ENCODE measurements around the gene SLC35G6. TPM values are rescaled to one million over a fixed set of nuclear protein-coding genes. Genes with fewer than 3 reads are reported as not detected.

The SLC35G6 gene
- total RNA-seq, 1 experiment from 2014 or later = 0.26 TPM

- TF ChIP-seq, protein P1, sequence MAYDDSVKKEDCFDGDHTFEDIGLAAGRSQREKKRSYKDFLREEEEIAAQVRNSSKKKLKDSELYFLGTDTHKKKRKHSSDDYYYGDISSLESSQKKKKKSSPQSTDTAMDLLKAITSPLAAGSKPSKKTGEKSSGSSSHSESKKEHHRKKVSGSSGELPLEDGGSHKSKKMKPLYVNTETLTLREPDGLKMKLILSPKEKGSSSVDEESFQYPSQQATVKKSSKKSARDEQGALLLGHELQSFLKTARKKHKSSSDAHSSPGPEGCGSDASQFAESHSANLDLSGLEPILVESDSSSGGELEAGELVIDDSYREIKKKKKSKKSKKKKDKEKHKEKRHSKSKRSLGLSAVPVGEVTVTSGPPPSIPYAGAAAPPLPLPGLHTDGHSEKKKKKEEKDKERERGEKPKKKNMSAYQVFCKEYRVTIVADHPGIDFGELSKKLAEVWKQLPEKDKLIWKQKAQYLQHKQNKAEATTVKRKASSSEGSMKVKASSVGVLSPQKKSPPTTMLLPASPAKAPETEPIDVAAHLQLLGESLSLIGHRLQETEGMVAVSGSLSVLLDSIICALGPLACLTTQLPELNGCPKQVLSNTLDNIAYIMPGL (CRISPR knock-in tag; IDR thresholded peaks at IDR 0.05) = no peak
- TF ChIP-seq GTF2I (CRISPR knock-in tag; conservative IDR thresholded peaks at IDR 0.05) = no peak
- TF ChIP-seq, protein P2, sequence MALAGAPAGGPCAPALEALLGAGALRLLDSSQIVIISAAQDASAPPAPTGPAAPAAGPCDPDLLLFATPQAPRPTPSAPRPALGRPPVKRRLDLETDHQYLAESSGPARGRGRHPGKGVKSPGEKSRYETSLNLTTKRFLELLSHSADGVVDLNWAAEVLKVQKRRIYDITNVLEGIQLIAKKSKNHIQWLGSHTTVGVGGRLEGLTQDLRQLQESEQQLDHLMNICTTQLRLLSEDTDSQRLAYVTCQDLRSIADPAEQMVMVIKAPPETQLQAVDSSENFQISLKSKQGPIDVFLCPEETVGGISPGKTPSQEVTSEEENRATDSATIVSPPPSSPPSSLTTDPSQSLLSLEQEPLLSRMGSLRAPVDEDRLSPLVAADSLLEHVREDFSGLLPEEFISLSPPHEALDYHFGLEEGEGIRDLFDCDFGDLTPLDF (CRISPR knock-in tag; IDR thresholded peaks at IDR 0.05) = no peak
- TF ChIP-seq, protein P3, sequence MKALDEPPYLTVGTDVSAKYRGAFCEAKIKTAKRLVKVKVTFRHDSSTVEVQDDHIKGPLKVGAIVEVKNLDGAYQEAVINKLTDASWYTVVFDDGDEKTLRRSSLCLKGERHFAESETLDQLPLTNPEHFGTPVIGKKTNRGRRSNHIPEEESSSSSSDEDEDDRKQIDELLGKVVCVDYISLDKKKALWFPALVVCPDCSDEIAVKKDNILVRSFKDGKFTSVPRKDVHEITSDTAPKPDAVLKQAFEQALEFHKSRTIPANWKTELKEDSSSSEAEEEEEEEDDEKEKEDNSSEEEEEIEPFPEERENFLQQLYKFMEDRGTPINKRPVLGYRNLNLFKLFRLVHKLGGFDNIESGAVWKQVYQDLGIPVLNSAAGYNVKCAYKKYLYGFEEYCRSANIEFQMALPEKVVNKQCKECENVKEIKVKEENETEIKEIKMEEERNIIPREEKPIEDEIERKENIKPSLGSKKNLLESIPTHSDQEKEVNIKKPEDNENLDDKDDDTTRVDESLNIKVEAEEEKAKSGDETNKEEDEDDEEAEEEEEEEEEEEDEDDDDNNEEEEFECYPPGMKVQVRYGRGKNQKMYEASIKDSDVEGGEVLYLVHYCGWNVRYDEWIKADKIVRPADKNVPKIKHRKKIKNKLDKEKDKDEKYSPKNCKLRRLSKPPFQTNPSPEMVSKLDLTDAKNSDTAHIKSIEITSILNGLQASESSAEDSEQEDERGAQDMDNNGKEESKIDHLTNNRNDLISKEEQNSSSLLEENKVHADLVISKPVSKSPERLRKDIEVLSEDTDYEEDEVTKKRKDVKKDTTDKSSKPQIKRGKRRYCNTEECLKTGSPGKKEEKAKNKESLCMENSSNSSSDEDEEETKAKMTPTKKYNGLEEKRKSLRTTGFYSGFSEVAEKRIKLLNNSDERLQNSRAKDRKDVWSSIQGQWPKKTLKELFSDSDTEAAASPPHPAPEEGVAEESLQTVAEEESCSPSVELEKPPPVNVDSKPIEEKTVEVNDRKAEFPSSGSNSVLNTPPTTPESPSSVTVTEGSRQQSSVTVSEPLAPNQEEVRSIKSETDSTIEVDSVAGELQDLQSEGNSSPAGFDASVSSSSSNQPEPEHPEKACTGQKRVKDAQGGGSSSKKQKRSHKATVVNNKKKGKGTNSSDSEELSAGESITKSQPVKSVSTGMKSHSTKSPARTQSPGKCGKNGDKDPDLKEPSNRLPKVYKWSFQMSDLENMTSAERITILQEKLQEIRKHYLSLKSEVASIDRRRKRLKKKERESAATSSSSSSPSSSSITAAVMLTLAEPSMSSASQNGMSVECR (CRISPR knock-in tag; IDR thresholded peaks at IDR 0.05; ENCODE audit: borderline replicate concordance) = no peak
Measured at GRCh38 chr17:7445619-7445968, 35.7 kb upstream of the SLC35G6 start (continued).

GRCh38 chr17:7448461-7448860, 32.8 kb upstream of the SLC35G6 start:
- peaks cover 30% of the 10 kb centered on the region for H3K27me3 Mint-ChIP-seq (ENCODE audit: low read depth)
- CTCF ChIA-PET = no interaction called here

GRCh38 chr17:7459961-7460545, 21.2 kb upstream of the SLC35G6 start:
- Mint-ChIP-seq H3K27me3 (ENCODE audit: low read depth) (peaks cover 9% of the 10 kb centered on the region), H3K9me3 (no peaks in the 10 kb centered on the region), H3K4me1 (peaks cover 11% of the 10 kb centered on the region), H3K4me3 (no peak overlapping the region), H3K27ac (no peak overlapping the region), H3K36me3 (no peaks in the 10 kb centered on the region)
- no peak for ATAC-seq
- POLR2A ChIA-PET = interaction anchor here (1.7 kb wide), 1 partner anchor 20 kb away, joined by 3 read pairs; the partner anchor contains the start of gene FGF11
- CTCF ChIA-PET = interaction anchor here (1.2 to 1.3 kb wide), 2 partner anchors 43 to 104 kb away, joined by 3 read pairs; no protein-coding TSS in a partner anchor
- DNase-seq (ENCODE audit: low spot score) = no peak
- TF ChIP-seq NR3C1 (CRISPR knock-in tag; conservative IDR thresholded peaks at IDR 0.05; ENCODE audit: low read depth) = no peak
- no peak for TF ChIP-seq AR (CRISPR knock-in tag; IDR thresholded peaks at IDR 0.05)
- TF ChIP-seq, protein P4, sequence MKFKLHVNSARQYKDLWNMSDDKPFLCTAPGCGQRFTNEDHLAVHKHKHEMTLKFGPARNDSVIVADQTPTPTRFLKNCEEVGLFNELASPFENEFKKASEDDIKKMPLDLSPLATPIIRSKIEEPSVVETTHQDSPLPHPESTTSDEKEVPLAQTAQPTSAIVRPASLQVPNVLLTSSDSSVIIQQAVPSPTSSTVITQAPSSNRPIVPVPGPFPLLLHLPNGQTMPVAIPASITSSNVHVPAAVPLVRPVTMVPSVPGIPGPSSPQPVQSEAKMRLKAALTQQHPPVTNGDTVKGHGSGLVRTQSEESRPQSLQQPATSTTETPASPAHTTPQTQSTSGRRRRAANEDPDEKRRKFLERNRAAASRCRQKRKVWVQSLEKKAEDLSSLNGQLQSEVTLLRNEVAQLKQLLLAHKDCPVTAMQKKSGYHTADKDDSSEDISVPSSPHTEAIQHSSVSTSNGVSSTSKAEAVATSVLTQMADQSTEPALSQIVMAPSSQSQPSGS (CRISPR knock-in tag; IDR thresholded peaks at IDR 0.05; ENCODE audit: borderline replicate concordance, low read depth) = no peak
- no peak for TF ChIP-seq FOXJ3 (CRISPR knock-in tag; IDR thresholded peaks at IDR 0.05; ENCODE audit: borderline replicate concordance)
- no peak for TF ChIP-seq NFE2L1 (CRISPR knock-in tag; IDR thresholded peaks at IDR 0.05)
- TF ChIP-seq ZNF121 (CRISPR knock-in tag; IDR thresholded peaks at IDR 0.05) = no peak
- TF ChIP-seq ZNF671 (CRISPR knock-in tag; IDR thresholded peaks at IDR 0.05) = no peak
- TF ChIP-seq FOXP1 (CRISPR knock-in tag; IDR thresholded peaks at IDR 0.05; ENCODE audit: borderline replicate concordance) = no peak

More at GRCh38 chr17:7448461-7448860, 32.8 kb upstream of the SLC35G6 start:
- ATAC-seq (no peak), DNase-seq (ENCODE audit: low spot score) (no peak)
- POLR2A ChIA-PET = no interaction called here
- TF ChIP-seq, protein P5, sequence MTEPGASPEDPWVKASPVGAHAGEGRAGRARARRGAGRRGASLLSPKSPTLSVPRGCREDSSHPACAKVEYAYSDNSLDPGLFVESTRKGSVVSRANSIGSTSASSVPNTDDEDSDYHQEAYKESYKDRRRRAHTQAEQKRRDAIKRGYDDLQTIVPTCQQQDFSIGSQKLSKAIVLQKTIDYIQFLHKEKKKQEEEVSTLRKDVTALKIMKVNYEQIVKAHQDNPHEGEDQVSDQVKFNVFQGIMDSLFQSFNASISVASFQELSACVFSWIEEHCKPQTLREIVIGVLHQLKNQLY (CRISPR knock-in tag; IDR thresholded peaks at IDR 0.05) = no peak
- TF ChIP-seq ZNF671 (CRISPR knock-in tag; IDR thresholded peaks at IDR 0.05) (no peak), ZNF121 (CRISPR knock-in tag; IDR thresholded peaks at IDR 0.05) (no peak), ZNF232 (CRISPR knock-in tag; IDR thresholded peaks at IDR 0.05) (no peak), NR2C2 (CRISPR knock-in tag; IDR thresholded peaks at IDR 0.05) (no peak), EMX1 (CRISPR knock-in tag; IDR thresholded peaks at IDR 0.05) (no peak), SP1 (CRISPR knock-in tag; conservative IDR thresholded peaks at IDR 0.05) (no peak), SMAD3 (CRISPR knock-in tag; IDR thresholded peaks at IDR 0.05; ENCODE audit: borderline replicate concordance) (no peak), OVOL2 (CRISPR knock-in tag; IDR thresholded peaks at IDR 0.05; ENCODE audit: borderline replicate concordance) (no peak), RELA (CRISPR knock-in tag; IDR thresholded peaks at IDR 0.05; ENCODE audit: borderline replicate concordance) (no peak), ZNF423 (CRISPR knock-in tag; IDR thresholded peaks at IDR 0.05) (no peak), MAX (CRISPR knock-in tag; IDR thresholded peaks at IDR 0.05) (no peak), FOXK1 (CRISPR knock-in tag; IDR thresholded peaks at IDR 0.05) (no peak), NFATC4 (CRISPR knock-in tag; IDR thresholded peaks at IDR 0.05) (no peak)
- TF ChIP-seq, protein P6, sequence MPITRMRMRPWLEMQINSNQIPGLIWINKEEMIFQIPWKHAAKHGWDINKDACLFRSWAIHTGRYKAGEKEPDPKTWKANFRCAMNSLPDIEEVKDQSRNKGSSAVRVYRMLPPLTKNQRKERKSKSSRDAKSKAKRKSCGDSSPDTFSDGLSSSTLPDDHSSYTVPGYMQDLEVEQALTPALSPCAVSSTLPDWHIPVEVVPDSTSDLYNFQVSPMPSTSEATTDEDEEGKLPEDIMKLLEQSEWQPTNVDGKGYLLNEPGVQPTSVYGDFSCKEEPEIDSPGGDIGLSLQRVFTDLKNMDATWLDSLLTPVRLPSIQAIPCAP (CRISPR knock-in tag; IDR thresholded peaks at IDR 0.05) = no peak
- H3K4me3 Mint-ChIP-seq = no peak overlapping the region
- peaks cover 19% of the 10 kb centered on the region for H3K4me1 Mint-ChIP-seq
- no peak overlapping the region for H3K27ac Mint-ChIP-seq
- no peaks in the 10 kb centered on the region for H3K9me3 Mint-ChIP-seq
- peaks cover 15% of the 10 kb centered on the region; the same call in 1 of the 2 replicates for H3K36me3 Mint-ChIP-seq

All from WTC11 (cell line).